PC-3 (cell line): ENCODE data around the gene AGTRAP. TPM values are rescaled to one million over a fixed set of nuclear protein-coding genes. Genes with fewer than 3 reads are reported as not detected.

Experiments used
- ATAC-seq: fragments of 200-7000 bp; cut with Tn5 transposase; 2 replicates; pipeline ENCODE4 v1.9.1; 2020; ENCODE audit warnings: mild to moderate bottlenecking, moderate library complexity
- BruUV-seq: library from RNA; stranded (reverse); fragments of 400-500 nt; replicated peaks from 2 replicates; lab custom pipeline; 2021; lab: Mats Ljungman, UMichigan
- CTCF ChIA-PET: fragments of 300-600 bp; sonication (Branson Sonifier 250); formaldehyde crosslinking; loops from one replicate; lab custom pipeline; 2022; ENCODE audit warnings: antibody characterized with exemption; lab: Charles Lee
- POLR2A ChIA-PET: fragments of 300-600 bp; sonication (Branson Sonifier 250); formaldehyde crosslinking; loops from one replicate; lab custom pipeline; 2022; ENCODE audit warnings: antibody characterized with exemption; ENCODE audit not compliant: unreplicated experiment; lab: Charles Lee
- DNase-seq: peaks from one replicate; pipeline ENCODE4 v3.0.0-alpha.2; 2015
- H2AFZ ChIP-seq: fragments of 300-600 bp; sonication (generic); 2 replicates; pipeline ENCODE4 v1.6.0; 2016; ENCODE audit warnings: antibody characterized with exemption, low read length
- H3F3A ChIP-seq: fragments of 300-600 bp; sonication (generic); one replicate; pipeline ENCODE4 v1.6.0; 2017; ENCODE audit warnings: antibody characterized with exemption, low read length, control low read depth, mild to moderate bottlenecking; ENCODE audit not compliant: unreplicated experiment
- H3K27ac ChIP-seq: fragments of 300-600 bp; sonication (generic); 2 replicates; pipeline ENCODE4 v1.5.1; 2016; ENCODE audit warnings: mild to moderate bottlenecking, low read length
- H3K27me3 ChIP-seq: fragments of 300-600 bp; sonication (generic); 2 replicates; pipeline ENCODE4 v1.6.1; 2016; ENCODE audit warnings: low read length, mixed read lengths
- H3K36me3 ChIP-seq: fragments of 300-600 bp; sonication (generic); 2 replicates; pipeline ENCODE4 v1.6.1; 2016; ENCODE audit warnings: low read depth, mixed run types, low read length, mixed read lengths
- H3K4me1 ChIP-seq: fragments of 300-600 bp; sonication (generic); 2 replicates; pipeline ENCODE4 v1.5.1; 2016; ENCODE audit warnings: low read length; ENCODE audit not compliant: insufficient read depth
- H3K4me2 ChIP-seq: fragments of 300-600 bp; sonication (generic); 2 replicates; pipeline ENCODE4 v1.6.0; 2016; ENCODE audit warnings: low read length
- H3K4me3 ChIP-seq: fragments of 300-600 bp; sonication (generic); 2 replicates; pipeline ENCODE4 v1.5.1; 2016; ENCODE audit warnings: mild to moderate bottlenecking, low read length, mixed read lengths
- H3K79me2 ChIP-seq: fragments of 300-600 bp; sonication (generic); 2 replicates; pipeline ENCODE4 v1.6.1; 2017; ENCODE audit warnings: low read length, mixed read lengths
- H3K9ac ChIP-seq: fragments of 300-600 bp; sonication (generic); 2 replicates; pipeline ENCODE4 v1.6.0; 2016; ENCODE audit warnings: mild to moderate bottlenecking, low read length
- H3K9me2 ChIP-seq: fragments of 300-600 bp; sonication (generic); replicated peaks from 2 replicates; pipeline ENCODE4 v1.6.1; 2016; ENCODE audit warnings: mixed run types, low read length, mixed read lengths
- H3K9me3 ChIP-seq: fragments of 300-600 bp; sonication (generic); 2 replicates; pipeline ENCODE4 v1.6.1; 2016; ENCODE audit warnings: low read length, mixed read lengths
- H4K20me1 ChIP-seq: fragments of 300-600 bp; sonication (generic); 2 replicates; pipeline ENCODE4 v1.6.1; 2016; ENCODE audit warnings: low read length, mixed read lengths
- EZH2 ChIP-seq: fragments of 300-600 bp; sonication (generic); IDR thresholded peaks from one replicate; pipeline ENCODE4 v1.6.1; 2017; ENCODE audit warnings: antibody characterized with exemption, mild to moderate bottlenecking, low read length; ENCODE audit not compliant: unreplicated experiment
- EZH2phosphoT487 ChIP-seq: fragments of 300-600 bp; sonication (generic); IDR thresholded peaks from 2 replicates; pipeline ENCODE4 v1.6.1; 2018; ENCODE audit warnings: mild to moderate bottlenecking, antibody characterized with exemption, low read length, borderline replicate concordance
- intact Hi-C: fragments of 100-400 bp; cut with micrococcal nuclease; formaldehyde crosslinking; loops from 2 replicates; pipeline ENCODE4 v1.9.0; 2023
- total RNA-seq: library from RNA; depleted of rRNA; stranded (reverse); fragments of >200 nt; gene quantifications from 2 replicates; pipeline ENCODE4 v1.2.3, GENCODE V29; 2014
- TF ChIP-seq, protein P1 (sequence below): fragments of 300-600 bp; sonication (generic); conservative IDR thresholded peaks from 2 replicates; pipeline ENCODE4 v1.5.1; 2017; ENCODE audit warnings: antibody characterized with exemption, low read depth, mild to moderate bottlenecking, low read length

Gene AGTRAP
- total RNA-seq, 1 experiment from 2014 or later = 73.5 TPM

DNA sequence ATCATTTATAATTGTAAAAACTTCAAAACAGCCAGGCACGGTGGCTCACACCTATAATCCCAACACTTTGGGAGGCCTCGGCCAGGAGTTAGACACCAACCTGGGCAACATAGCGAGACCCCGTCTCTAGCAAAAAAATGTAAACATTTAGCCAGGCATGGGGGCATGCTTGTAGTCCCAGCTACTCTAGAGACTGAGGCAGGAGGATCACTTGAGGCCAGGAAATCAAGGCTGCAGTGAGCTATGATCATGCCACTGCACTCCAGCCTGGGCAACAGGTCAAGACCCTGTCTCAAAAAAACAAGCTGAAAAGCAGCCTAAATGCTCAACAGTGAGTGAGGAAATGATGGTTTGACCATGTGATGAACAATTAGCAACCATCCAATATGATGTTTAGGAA, 33.3 kb downstream of the AGTRAP start:
- no peak overlapping the region for H3K27ac ChIP-seq
- H3K4me2 ChIP-seq = no peak overlapping the region
- no peaks in the 10 kb centered on the region for H3K36me3 ChIP-seq
- ChIA-PET CTCF (interaction anchor here (0.7 kb wide), 1 partner anchor 16 kb away, joined by 3 read pairs; no protein-coding TSS in a partner anchor), POLR2A (no interaction called here)
- DNase-seq = no peak
- H3K9me3 ChIP-seq = no peaks in the 10 kb centered on the region
- no peaks in the 10 kb centered on the region for H3K9me2 ChIP-seq
- intact Hi-C loops = no loop called here
- H3K4me1 ChIP-seq = no peaks in the 10 kb centered on the region
- ATAC-seq = no peak
- no peak overlapping the region for H3K4me3 ChIP-seq
- no peaks in the 10 kb centered on the region for H4K20me1 ChIP-seq
- H3F3A ChIP-seq = no peaks in the 10 kb centered on the region
- no TSS peak for BruUV-seq
- no peaks in the 10 kb centered on the region for H3K79me2 ChIP-seq
- H2AFZ ChIP-seq = no peak overlapping the region
- TF ChIP-seq EZH2phosphoT487 (no peak), EZH2 (no peak)
- TF ChIP-seq, protein P1, sequence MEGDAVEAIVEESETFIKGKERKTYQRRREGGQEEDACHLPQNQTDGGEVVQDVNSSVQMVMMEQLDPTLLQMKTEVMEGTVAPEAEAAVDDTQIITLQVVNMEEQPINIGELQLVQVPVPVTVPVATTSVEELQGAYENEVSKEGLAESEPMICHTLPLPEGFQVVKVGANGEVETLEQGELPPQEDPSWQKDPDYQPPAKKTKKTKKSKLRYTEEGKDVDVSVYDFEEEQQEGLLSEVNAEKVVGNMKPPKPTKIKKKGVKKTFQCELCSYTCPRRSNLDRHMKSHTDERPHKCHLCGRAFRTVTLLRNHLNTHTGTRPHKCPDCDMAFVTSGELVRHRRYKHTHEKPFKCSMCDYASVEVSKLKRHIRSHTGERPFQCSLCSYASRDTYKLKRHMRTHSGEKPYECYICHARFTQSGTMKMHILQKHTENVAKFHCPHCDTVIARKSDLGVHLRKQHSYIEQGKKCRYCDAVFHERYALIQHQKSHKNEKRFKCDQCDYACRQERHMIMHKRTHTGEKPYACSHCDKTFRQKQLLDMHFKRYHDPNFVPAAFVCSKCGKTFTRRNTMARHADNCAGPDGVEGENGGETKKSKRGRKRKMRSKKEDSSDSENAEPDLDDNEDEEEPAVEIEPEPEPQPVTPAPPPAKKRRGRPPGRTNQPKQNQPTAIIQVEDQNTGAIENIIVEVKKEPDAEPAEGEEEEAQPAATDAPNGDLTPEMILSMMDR = no peak
- no peaks in the 10 kb centered on the region for H3K27me3 ChIP-seq
- H3K9ac ChIP-seq = no peak overlapping the region

DNA sequence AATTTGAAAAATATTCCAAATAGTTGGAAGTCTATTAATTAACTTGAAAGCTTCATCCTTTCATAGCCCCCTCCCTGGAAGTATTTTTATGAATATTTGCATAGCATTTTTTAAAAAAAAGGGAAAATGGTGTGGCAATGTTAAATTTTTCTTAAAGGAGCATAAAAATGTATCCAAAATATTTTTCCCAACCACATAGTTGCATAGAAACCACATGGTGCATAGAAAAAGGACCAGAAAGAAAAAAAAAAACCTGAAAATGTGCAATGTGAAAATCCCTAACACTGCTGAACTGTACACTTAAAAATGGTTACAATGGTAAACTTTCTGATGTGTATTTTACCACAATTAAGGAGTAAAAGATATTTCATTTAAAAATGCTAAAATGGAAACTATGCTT, 34.1 kb downstream of the AGTRAP start:
- ChIA-PET CTCF (interaction anchor here (0.7 kb wide), 1 partner anchor 15 kb away, joined by 3 read pairs; no protein-coding TSS in a partner anchor), POLR2A (no interaction called here)
- Histone ChIP-seq H3K4me3 (no peak overlapping the region), H3K4me1 (no peaks in the 10 kb centered on the region), H3K4me2 (no peak overlapping the region), H3K9me3 (no peaks in the 10 kb centered on the region), H3K9me2 (no peaks in the 10 kb centered on the region), H4K20me1 (no peaks in the 10 kb centered on the region), H3K36me3 (no peaks in the 10 kb centered on the region), H3K27me3 (no peaks in the 10 kb centered on the region), H3K79me2 (no peaks in the 10 kb centered on the region), H3K27ac (no peak overlapping the region), H2AFZ (no peak overlapping the region), H3K9ac (no peak overlapping the region), H3F3A (no peaks in the 10 kb centered on the region)
- TF ChIP-seq EZH2phosphoT487 (no peak), EZH2 (no peak)
- TF ChIP-seq, protein P1 = no peak
- intact Hi-C loops = no loop called here
- ATAC-seq (no peak), DNase-seq (no peak)
- no TSS peak for BruUV-seq

DNA sequence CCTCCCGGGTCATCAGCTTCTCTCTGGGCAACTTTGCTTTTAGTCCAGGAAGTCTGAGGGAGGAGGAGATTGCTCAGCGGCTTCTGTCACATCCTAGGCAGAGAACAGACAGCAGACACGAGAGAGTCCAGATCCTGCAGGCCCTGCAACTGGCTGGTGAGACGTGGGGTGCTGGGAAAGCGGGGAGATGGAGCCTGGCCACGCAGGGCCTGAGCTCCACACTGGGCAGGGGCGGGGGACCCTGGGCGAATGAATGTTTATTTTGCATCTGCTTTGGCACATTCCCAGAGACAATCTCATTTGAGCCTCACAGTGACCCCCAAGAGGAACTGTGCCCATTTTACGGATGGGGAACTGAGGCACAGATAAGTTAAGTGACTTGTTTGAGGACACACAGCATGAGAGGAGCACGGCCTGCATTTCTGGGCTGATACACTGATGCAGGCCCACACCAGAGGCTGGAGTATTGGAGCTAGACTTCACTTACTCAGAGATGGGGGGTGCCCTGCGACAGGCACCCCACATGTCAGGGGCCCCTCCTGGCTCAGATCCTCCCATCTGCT, 35.6 kb downstream of the AGTRAP start:
- CTCF ChIA-PET = no interaction called here
- no peak overlapping the region for H2AFZ ChIP-seq

More for the DNA sequence above, 35.6 kb downstream of the AGTRAP start:
- Histone ChIP-seq H3K36me3 (no peaks in the 10 kb centered on the region), H3K79me2 (no peaks in the 10 kb centered on the region), H3F3A (no peaks in the 10 kb centered on the region), H3K27me3 (no peaks in the 10 kb centered on the region), H3K9ac (no peak overlapping the region), H3K4me1 (no peaks in the 10 kb centered on the region), H3K9me2 (no peaks in the 10 kb centered on the region), H3K4me2 (no peak overlapping the region), H4K20me1 (no peaks in the 10 kb centered on the region), H3K27ac (no peak overlapping the region), H3K9me3 (no peaks in the 10 kb centered on the region), H3K4me3 (no peak overlapping the region)
- BruUV-seq = no TSS peak
- ATAC-seq (no peak), DNase-seq (no peak)
- POLR2A ChIA-PET = no interaction called here
- intact Hi-C loops = no loop called here
- TF ChIP-seq EZH2phosphoT487 (no peak), EZH2 (no peak)
- TF ChIP-seq, protein P1 = no peak
